Measurements from ENCODE around the gene SNTA1. TPM values are rescaled to one million over a fixed set of nuclear protein-coding genes. Genes with fewer than 3 reads are reported as not detected.

Gene SNTA1
- total RNA-seq, 1 donor from 2014 or later: 7.1 TPM

DNA sequence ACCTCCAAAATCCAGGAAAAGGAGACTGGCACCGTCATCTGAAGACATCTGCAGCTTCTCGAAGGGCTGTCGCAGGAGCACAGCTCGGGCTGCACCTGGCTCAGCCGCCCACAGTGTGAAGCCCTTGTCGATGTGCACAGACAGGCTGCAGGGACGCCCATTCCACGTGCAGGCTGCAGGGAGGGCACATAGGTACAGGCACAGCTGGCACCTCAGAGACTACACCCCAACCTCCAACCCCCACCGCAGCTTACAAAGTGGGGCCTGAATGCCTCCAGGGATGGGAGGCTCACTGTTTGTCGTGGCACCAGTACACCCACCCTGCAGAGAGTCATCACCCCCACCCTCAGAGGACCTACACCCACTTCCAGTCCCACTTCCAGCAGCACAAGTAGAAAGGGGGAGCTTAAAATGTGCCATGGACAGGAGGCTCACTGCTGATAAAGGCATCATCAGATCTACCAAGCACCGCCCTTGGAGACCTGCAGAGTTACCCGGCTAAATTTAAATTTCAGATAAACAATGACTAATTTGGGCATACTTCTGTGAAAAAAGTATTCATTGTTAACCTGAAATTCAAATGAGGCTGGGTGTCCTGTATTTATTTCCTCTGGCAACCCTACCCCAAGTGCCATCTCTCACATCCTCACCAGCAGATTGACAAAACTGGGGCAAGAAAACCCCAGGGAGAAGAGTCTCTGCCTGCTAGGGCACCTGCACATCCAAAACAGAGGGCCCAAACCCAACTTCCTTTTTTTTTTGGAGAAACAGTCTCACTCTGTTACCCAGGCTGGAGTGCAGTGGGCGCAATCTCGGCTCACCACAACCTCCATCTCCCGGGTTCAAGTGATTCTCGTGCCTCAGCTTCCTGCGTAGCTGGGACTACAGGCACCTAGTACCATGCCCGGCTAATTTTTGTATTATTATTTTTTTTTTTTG lies 34.6 kb downstream of the SNTA1 start:
- Histone ChIP-seq H4K20me1 (ENCODE audit: insufficient read depth, low read length) (no peaks in the 10 kb centered on the region), H2AFZ (ENCODE audit: low read depth, low read length) (no peak overlapping the region), H3K36me3 (ENCODE audit: insufficient read depth, low read length) (peaks cover 3% of the 10 kb centered on the region), H3K79me2 (ENCODE audit: insufficient read depth, low read length) (no peaks in the 10 kb centered on the region), H3K27ac (ENCODE audit: low read depth, low read length) (no peak overlapping the region), H3K9me3 (ENCODE audit: insufficient read depth, low read depth, low read length) (peaks cover 3% of the 10 kb centered on the region), H3K4me2 (ENCODE audit: low read length) (no peak overlapping the region), H3K27me3 (ENCODE audit: insufficient read depth, low read length) (no peaks in the 10 kb centered on the region), H3K9ac (ENCODE audit: low read length) (no peak overlapping the region), H3K4me3 (ENCODE audit: insufficient read depth, low read depth, low read length) (no peak overlapping the region), H3K4me1 (ENCODE audit: insufficient read depth, low read length) (no peaks in the 10 kb centered on the region)
- H3K4me3 Mint-ChIP-seq (ENCODE audit: unreplicated experiment): no peak overlapping the region
- no peaks in the 10 kb centered on the region for H3K27me3 Mint-ChIP-seq (ENCODE audit: low read depth, unreplicated experiment)
- no peak for DNase-seq (ENCODE audit: low read depth)
- peak overlapping the region; percentile 4 for H3K27ac Mint-ChIP-seq (ENCODE audit: unreplicated experiment)
- peaks cover 19% of the 10 kb centered on the region for H3K36me3 Mint-ChIP-seq (ENCODE audit: low read depth, unreplicated experiment)
- TF ChIP-seq, protein P1, sequence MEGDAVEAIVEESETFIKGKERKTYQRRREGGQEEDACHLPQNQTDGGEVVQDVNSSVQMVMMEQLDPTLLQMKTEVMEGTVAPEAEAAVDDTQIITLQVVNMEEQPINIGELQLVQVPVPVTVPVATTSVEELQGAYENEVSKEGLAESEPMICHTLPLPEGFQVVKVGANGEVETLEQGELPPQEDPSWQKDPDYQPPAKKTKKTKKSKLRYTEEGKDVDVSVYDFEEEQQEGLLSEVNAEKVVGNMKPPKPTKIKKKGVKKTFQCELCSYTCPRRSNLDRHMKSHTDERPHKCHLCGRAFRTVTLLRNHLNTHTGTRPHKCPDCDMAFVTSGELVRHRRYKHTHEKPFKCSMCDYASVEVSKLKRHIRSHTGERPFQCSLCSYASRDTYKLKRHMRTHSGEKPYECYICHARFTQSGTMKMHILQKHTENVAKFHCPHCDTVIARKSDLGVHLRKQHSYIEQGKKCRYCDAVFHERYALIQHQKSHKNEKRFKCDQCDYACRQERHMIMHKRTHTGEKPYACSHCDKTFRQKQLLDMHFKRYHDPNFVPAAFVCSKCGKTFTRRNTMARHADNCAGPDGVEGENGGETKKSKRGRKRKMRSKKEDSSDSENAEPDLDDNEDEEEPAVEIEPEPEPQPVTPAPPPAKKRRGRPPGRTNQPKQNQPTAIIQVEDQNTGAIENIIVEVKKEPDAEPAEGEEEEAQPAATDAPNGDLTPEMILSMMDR (IDR thresholded peaks at IDR 0.05; ENCODE audit: insufficient read depth, low read depth, low read length): no peak
- TF ChIP-seq EZH2 (IDR thresholded peaks at IDR 0.05; ENCODE audit: insufficient read depth, low read length): no peak
- no peak for FAIRE-seq
- H3K9me3 Mint-ChIP-seq (ENCODE audit: unreplicated experiment): peaks cover 3% of the 10 kb centered on the region
- H3K4me1 Mint-ChIP-seq (ENCODE audit: low read depth, unreplicated experiment): peaks cover 10% of the 10 kb centered on the region

DNA sequence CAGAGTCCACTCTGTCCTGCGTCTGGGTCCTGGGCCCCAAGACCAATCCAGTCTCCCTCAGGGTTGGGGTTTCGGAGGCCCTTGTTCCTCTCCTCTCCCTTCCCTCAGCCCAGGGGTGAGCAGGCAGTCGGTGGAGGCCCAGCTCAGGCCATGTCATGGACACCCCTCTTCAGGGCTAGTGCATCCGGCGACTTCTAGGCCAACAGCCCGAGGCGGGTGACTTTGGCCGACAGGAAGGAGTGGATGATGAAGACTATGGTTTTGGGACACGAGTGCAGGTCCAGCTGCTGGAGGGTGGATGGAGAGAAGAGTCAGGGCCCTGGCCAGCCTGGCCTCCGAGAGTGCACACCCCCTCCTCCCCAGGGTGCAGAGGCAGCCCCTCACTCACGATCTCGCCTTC lies 35.2 kb downstream of the SNTA1 start:
- Histone ChIP-seq H3K27me3 (ENCODE audit: insufficient read depth, low read length) (no peaks in the 10 kb centered on the region), H3K9me3 (ENCODE audit: insufficient read depth, low read depth, low read length) (peaks cover 3% of the 10 kb centered on the region), H3K36me3 (ENCODE audit: insufficient read depth, low read length) (peaks cover 3% of the 10 kb centered on the region), H3K4me3 (ENCODE audit: insufficient read depth, low read depth, low read length) (no peak overlapping the region), H3K9ac (ENCODE audit: low read length) (no peak overlapping the region), H3K27ac (ENCODE audit: low read depth, low read length) (no peak overlapping the region), H3K4me1 (ENCODE audit: insufficient read depth, low read length) (no peaks in the 10 kb centered on the region), H4K20me1 (ENCODE audit: insufficient read depth, low read length) (no peaks in the 10 kb centered on the region), H3K79me2 (ENCODE audit: insufficient read depth, low read length) (no peaks in the 10 kb centered on the region), H3K4me2 (ENCODE audit: low read length) (no peak overlapping the region), H2AFZ (ENCODE audit: low read depth, low read length) (no peak overlapping the region)
- DNase-seq (ENCODE audit: low read depth) (no peak), FAIRE-seq (no peak)
- H3K27me3 Mint-ChIP-seq (ENCODE audit: low read depth, unreplicated experiment): no peaks in the 10 kb centered on the region
- H3K4me3 Mint-ChIP-seq (ENCODE audit: unreplicated experiment): no peak overlapping the region
- no peak overlapping the region for H3K27ac Mint-ChIP-seq (ENCODE audit: unreplicated experiment)
- H3K9me3 Mint-ChIP-seq (ENCODE audit: unreplicated experiment): peaks cover 3% of the 10 kb centered on the region
- H3K36me3 Mint-ChIP-seq (ENCODE audit: low read depth, unreplicated experiment): peaks cover 19% of the 10 kb centered on the region
- peaks cover 10% of the 10 kb centered on the region for H3K4me1 Mint-ChIP-seq (ENCODE audit: low read depth, unreplicated experiment)
- TF ChIP-seq EZH2 (IDR thresholded peaks at IDR 0.05; ENCODE audit: insufficient read depth, low read length): no peak
- TF ChIP-seq, protein P1 (IDR thresholded peaks at IDR 0.05; ENCODE audit: insufficient read depth, low read depth, low read length): no peak

DNA sequence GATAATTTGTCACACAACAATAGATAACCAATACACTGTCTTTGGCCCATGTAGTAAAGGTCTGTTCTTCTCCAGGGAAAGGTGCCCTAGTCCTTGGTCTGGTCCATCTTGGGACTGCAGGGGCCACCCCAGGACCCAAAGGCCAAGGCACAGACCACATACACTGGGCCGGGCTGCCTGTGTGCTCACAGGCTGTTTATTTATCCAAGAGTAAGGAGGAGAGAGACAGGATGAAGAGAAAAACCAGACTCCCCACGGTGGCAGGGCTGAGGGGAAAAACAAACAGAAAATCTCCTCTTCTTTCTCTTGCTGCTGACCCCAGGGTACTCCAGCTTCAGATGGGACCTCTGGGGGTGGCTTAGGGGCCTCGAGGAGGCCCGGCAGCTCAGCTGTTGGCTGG lies 35.8 kb downstream of the SNTA1 start:
- H3K27ac Mint-ChIP-seq (ENCODE audit: unreplicated experiment): no peak overlapping the region
- Histone ChIP-seq H3K27ac (ENCODE audit: low read depth, low read length) (no peak overlapping the region), H3K4me2 (ENCODE audit: low read length) (no peak overlapping the region), H3K4me3 (ENCODE audit: insufficient read depth, low read depth, low read length) (no peak overlapping the region), H2AFZ (ENCODE audit: low read depth, low read length) (no peak overlapping the region), H3K9ac (ENCODE audit: low read length) (no peak overlapping the region), H3K36me3 (ENCODE audit: insufficient read depth, low read length) (peaks cover 3% of the 10 kb centered on the region), H3K4me1 (ENCODE audit: insufficient read depth, low read length) (no peaks in the 10 kb centered on the region), H3K79me2 (ENCODE audit: insufficient read depth, low read length) (no peaks in the 10 kb centered on the region), H3K9me3 (ENCODE audit: insufficient read depth, low read depth, low read length) (peaks cover 3% of the 10 kb centered on the region), H3K27me3 (ENCODE audit: insufficient read depth, low read length) (no peaks in the 10 kb centered on the region), H4K20me1 (ENCODE audit: insufficient read depth, low read length) (no peaks in the 10 kb centered on the region)
- TF ChIP-seq, protein P1 (IDR thresholded peaks at IDR 0.05; ENCODE audit: insufficient read depth, low read depth, low read length): no peak
- TF ChIP-seq EZH2 (IDR thresholded peaks at IDR 0.05; ENCODE audit: insufficient read depth, low read length): no peak
- peaks cover 10% of the 10 kb centered on the region for H3K4me1 Mint-ChIP-seq (ENCODE audit: low read depth, unreplicated experiment)
- DNase-seq (ENCODE audit: low read depth): no peak
- FAIRE-seq: no peak
- peaks cover 3% of the 10 kb centered on the region for H3K9me3 Mint-ChIP-seq (ENCODE audit: unreplicated experiment)
- H3K4me3 Mint-ChIP-seq (ENCODE audit: unreplicated experiment): no peak overlapping the region
- H3K36me3 Mint-ChIP-seq (ENCODE audit: low read depth, unreplicated experiment): peaks cover 19% of the 10 kb centered on the region
- H3K27me3 Mint-ChIP-seq (ENCODE audit: low read depth, unreplicated experiment): no peaks in the 10 kb centered on the region

Data from astrocyte (in vitro differentiated cells and primary cell).